Measurements from ENCODE around the gene KAZN.

Gene KAZN

DNA sequence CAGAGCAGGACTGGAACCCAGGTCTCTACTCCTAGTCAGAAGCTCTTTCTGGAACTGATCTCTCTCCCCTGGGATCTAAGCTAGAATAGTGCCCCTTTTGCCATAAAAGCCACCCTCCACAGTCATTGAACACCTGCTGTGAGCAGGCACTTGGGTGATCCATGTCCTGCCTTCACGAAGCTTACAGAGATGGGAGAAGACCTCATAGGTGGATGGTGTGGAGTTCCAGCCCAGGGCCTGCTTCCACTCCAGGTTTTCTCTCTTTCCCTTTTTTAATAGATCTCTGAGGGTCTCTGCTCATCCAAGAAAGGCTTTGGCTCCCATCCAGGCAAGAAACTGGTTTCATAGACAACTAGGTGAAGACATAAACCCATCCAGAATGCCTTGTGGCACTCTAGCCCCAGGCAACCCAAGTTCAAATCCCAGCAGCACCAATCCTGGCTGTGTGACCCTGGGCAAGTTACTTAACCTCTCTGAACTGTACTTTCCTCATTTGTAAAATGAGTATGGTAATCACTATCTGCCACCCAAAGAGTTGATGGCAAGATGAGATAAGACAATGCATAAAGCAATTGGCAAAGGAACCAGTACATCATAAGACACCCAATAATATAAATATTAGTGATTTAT is 508.7 kb downstream of the KAZN start:
- no peak for DNase-seq

- DNase-seq = no peak
These were observed 509.4 kb downstream of the KAZN start for GRCh38 chr1:15107911-15108310.

DNA sequence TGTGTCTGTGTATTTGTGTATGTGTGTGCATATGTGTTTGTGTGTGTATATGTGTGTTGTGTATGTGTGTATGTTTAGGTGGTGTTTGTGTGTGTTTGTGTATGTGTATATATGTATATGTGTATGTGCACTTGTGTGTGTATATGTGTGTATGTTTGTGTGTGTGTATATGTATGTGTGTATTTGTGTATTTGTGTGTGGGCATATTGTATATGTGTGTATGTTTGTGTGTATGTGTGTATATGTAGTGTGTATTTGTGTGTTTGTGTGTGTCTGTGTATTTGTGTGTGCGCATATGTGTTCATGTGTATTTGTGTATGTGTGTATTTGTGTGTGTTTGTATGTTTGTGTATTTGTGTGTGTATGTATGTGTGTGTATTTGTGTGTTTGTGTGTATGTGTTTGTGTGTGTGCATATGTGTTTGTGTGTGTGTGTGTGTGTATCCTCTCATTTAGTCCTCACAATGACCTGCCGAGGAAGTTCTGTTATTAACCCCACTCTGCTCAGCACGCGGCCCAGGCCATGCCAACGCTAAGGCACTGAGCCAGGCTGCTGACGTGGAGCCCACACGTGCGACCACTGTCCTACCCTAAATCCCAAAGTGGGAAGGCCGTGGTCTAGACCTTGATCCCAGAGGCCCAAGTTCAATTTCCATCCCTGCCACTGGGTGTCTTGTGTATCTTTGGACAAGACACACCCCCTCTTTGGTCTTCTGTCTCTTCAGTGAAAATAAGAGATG is 511.8 kb downstream of the KAZN start:
- DNase-seq = no peak

- DNase-seq = no peak
These were observed 512.4 kb downstream of the KAZN start for GRCh38 chr1:15110867-15111230.

DNA sequence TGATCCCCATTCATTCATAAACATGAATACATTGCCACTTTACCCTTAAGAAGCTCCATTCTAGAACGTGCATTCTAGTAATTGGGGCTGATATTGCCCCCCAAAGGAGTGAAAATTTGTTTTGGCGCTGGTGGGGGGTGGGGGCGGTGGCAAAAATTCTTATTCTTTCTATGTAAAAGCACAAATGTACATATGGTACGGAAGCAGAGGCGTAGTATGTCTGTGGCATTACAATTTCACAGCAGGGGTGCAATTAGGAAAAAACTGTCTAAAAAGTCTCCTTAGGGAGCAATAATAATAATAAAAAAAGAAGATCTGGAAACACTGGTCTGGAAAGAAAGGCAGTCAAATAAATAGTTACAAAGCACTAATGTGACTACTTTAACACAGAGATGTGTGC is 514.7 kb downstream of the KAZN start:
- DNase-seq = no peak

DNA sequence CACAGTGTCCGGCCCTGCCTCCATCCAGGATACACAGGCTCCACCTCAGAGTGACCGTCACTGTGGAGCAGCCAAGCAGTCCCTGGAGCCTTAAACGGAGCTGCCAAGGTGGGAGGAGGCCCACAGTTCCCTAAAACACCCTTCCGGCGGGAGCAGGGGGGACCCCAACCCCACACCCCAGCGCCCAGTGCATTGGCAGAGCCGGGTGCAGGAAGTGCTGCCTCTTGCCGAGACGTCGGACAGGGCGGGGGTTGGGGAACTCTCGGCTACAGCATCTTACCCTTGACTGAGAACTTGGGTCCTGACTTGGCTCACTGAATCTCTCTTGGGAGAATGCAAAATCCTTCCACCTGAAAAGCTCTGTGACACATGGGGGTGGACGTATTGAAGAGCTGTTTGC is 516.4 kb downstream of the KAZN start:
- DNase-seq = no peak

DNA sequence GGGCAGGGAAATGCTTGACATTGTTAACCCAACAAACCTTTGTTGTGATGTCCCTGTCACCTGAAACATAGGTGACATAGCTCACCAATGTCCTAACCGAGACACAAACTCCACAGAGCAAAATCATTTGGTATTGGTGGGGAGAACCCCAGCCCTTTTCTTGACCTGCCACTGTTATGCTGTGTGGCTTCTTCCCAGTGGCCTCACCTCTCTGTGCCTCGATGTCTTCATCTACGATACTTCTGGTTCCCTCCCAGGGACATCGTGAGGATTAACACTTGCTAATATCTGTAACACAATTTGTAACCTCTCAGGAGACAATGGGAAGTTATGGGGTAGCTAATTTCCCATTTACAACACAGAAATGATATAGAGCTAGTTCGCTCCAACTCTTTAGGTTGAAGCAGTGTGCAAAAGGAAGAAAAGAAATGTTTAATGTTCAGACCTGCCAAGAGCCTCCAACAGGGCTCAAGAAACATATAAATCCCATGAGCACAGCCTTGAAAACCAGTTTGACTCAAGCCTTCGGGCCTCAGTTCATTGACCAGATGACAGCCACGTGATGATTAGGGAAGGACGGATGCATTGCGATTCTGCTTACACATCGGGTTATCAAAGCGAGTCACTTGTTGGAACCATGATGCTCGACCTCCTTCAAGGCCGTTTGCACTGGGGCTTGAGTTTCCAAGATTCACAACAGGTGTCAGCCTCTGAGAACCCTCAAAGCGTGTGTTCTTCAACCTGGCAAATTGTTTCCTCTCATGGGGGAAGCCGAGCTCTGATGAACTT is 517.3 kb downstream of the KAZN start:
- DNase-seq = no peak

- DNase-seq = no peak
These were observed 518.5 kb downstream of the KAZN start for GRCh38 chr1:15116966-15117365.

DNA sequence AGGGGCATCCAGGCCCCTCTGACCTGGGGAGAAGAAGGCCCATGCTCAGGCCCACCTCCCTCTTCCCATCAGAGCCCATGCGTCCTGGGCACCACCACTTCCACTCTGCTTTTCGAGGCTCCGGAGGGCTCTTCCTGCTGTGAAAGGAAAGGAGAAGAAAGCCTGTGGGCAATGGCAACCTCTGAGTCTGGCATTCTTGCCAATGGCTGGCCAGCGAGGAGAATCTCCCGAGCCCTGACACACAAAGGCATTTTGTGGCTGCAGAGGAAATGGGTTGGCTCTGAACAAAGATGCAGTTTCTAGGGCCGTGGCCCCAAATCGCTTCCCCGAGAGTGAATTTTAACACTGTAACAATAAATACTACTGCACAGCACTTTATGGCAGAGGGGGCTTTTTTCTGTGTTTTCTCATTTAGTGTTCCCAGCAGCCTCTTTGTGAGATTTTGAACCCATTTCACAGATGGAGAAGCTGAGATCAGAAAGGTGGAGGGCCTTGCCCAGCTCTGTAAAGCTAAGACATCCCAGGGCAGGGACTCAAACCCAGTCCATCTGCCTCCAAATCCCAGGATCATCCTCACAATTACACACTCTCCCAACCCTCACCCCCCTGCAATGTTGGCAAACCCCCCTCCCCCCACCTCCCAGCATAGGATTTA is 519.3 kb downstream of the KAZN start:
- DNase-seq = no peak

DNA sequence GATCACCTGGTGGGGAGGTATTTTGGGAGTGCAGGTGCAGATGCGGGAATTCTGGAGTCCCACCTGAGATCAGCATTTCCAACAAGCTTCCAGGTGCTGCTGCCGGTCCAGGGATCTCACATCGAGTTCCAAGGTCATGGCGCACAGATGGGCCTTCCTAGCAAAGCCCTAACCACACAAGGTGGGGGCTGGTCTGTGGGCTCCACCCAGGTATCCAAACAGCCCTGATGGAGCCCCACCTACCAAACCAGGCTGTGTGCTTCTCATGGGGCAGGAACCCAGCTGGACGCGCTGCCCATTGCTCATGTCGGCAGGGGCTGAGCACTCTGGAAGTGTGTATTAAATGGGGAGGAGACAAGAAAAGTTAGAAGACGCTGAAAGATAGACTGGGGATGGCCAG is 520.1 kb downstream of the KAZN start:
- no peak for DNase-seq

GRCh38 chr1:15120251-15120945 is 521.9 kb downstream of the KAZN start:
- no peak for DNase-seq

DNA sequence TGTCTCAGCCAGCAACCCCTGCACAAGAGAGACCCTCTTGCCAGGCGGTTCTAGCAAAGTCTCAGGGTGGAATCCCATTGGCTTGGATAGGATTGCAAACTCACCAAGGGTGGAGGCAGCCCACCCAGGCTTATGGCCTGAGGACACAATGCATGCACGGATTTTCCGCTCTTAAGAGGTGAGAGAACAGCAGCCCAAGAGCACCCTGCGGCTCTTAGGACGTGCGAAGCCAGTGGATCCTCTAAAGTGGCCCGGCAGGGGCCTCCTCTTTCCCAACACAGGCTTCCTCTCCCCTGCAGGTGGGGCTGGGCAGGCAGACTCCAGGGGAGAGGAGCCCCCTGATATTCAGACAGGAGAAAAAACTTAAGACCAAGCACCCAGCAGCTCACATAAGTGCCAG is 523.8 kb downstream of the KAZN start:
- DNase-seq = no peak

DNA sequence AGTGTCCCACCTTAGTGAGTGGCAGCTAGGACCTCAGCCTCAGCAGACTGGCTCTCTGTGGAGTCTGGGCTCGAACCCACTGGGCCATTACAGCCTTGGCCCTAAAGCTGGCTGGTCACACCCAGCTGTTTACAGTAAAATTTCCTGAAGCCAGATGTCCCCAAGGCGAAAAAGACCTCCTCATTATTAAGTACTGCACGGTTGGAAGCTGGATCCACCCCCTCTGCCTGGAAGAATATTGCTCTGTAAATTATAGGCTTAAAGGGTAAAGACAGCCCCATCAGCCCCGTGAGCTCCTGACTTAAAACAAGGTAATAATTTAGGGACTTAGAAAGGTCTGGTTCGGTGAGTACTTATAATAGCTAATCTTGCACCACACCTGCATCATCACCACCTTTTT is 524.8 kb downstream of the KAZN start:
- DNase-seq = no peak

DNA sequence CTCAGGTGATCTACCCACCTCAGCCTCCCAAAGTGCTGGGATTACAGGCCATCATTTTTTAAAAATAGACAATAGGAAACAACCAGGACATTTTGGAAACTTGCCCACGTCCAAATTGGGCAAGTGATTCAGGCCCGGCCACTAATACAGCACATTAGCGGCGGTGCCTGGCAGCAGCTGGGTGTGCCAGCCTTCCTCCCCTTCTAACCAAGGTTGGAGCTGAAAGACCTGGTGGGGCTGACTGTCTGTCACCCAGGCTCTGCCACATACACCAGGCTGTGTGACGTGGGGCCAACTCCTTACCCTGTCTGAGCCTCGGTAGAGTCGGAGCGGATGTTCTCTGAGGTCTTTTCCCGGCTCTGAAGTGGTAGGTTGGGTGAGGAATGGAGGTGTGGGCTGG is 525.4 kb downstream of the KAZN start:
- no peak for DNase-seq

- no peak for DNase-seq
These were observed 526.0 kb downstream of the KAZN start for GRCh38 chr1:15124362-15125100.

- DNase-seq = no peak
These were observed 526.7 kb downstream of the KAZN start for GRCh38 chr1:15125101-15125745.

- DNase-seq = no peak
These were observed 529.6 kb downstream of the KAZN start for GRCh38 chr1:15128077-15128476.

GRCh38 chr1:15128520-15129313 is 530.2 kb downstream of the KAZN start:
- peak; percentile 48 for DNase-seq

DNA sequence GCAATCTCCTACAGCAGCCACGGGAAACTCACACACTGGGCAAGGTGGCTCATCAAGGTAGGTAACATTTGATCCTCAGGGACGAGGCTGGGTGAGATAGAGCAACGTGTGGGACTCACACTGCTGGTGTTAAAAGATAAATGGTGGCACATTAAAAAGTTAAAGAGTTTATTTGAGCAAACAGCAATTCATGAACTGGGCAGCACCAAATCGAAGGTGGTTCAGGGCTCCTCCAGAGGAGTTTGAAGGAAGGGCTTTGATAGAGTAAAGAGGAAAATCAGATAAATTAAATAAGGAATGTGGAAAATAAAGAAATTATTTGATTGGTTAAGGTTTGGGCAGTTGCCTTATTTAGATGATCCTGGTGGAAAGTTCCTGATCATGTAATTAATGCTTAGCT is 531.5 kb downstream of the KAZN start:
- DNase-seq = no peak

GRCh38 chr1:15130607-15131006 is 532.1 kb downstream of the KAZN start:
- DNase-seq = no peak

DNA sequence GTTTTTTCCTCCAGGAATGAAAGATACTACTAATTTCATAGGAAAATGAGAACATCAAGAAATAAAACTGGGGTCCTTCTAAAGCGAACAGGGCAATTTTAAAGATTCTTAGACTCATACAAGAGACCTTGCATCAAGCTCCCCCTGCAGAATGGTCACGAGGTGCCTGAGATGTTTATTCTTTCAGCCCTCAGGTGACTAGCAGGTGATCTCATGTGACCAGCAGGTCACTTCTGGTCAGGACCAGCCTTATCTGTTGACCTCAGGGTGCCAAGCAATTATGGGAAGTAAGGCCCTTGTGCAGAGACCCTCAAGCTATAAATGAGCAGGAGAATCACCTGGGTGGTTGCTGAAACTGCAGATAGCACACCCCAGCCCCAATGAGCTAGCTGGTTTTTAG is 534.5 kb downstream of the KAZN start:
- no peak for DNase-seq

All from NK-92 treated with Interleukin-12 subunit alpha and Interleukin-12 subunit beta, amount 100 ng/mL, for 24 hours (cell line).